HG02588 (cell line): ENCODE results near the gene RSPH3.
"Not testable (repeated sequence)": the region's sequence is repeated elsewhere in the genome, so short reads cannot be mapped to it uniquely, and the experiment has no call there.

Source experiments
- ATAC-seq: cut with Tn5 transposase; IDR thresholded peaks from one replicate; pipeline ENCODE4 v1.9.1; 2021; ENCODE audit warnings: mild to moderate bottlenecking, moderate library complexity; ENCODE audit not compliant: unreplicated experiment

The RSPH3 gene

DNA sequence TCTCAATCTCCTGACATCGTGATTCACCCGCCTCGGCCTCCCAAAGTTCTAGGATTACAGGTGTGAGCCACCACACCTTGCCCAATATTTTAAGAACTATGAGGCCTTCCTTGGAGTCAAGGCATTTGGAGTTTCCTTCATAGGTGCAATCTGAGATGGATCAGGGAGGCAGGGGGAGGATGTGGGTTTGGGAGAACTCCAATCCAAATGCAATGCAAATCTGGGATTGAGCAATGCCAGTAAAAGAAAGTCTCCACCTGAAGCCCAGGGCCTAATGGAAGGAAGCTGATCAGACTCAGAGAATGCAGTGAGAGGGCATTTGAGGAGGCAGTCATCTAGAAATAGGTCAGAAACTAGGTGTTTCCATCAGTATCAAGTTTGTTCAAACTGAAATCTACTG lies 21.2 kb downstream of the RSPH3 start:
- ATAC-seq = no peak

DNA sequence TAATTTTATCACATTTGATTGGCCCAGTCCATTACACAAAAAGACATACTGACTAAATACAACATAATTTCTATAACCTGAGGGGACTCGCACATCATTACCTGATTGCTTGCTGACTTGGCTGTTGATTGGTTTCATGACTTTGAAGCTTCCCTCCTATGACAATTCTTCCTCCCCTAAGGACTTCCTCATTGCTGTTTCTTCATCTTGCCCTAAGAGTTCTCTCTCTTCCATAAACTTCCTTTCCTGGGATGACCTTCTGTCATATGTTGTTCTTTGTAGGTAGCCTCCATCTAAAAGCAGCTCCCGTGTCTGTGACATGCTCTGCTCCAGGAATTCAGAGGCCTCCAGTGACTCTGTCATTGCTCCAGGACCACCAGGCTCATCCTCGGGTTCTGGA lies 22.6 kb downstream of the RSPH3 start:
- ATAC-seq = no peak

DNA sequence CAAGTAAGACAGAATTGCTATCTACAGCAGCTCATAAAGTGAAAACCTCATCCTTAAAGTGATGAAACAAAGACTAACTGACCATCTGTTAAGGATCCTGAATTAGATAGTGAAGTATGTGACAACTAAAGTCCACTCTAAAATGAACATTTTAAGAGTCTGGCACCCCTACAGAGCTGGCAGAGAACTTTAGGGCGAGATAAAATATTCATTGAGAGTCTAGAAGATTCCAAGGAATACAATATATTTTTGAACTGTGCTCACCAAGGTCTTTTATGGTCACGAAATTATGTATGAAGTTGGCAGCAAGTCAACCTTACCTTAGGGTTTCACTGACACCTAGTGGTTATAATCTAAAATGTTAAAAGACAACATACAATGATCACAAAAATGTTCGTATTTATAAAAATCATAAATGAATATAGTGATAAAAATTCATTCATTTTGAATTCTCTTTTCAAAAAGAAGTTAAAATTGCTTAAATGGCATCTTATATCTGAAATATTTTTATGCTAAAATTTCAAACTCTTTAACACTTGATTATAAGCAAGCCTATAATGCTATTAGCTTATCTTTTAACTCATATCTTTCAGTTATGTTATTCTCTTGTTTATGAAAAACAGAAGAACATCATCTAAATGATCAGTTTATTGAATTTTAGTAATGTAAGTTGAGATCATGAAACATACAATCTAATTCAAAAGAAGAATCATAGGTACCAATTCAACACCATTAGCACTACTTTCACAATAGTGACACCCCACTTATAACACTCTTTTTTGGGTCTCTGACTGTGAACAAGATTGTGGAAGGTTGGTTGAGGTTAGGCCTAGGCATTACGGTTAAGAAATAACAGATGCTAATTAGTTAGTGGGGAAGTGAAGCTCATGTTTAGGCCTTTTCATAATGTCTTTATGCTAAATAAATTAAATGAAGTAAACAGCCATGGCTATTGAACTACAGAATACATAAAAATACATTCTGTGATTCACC lies 27.5 kb downstream of the RSPH3 start:
- ATAC-seq = no peak

DNA sequence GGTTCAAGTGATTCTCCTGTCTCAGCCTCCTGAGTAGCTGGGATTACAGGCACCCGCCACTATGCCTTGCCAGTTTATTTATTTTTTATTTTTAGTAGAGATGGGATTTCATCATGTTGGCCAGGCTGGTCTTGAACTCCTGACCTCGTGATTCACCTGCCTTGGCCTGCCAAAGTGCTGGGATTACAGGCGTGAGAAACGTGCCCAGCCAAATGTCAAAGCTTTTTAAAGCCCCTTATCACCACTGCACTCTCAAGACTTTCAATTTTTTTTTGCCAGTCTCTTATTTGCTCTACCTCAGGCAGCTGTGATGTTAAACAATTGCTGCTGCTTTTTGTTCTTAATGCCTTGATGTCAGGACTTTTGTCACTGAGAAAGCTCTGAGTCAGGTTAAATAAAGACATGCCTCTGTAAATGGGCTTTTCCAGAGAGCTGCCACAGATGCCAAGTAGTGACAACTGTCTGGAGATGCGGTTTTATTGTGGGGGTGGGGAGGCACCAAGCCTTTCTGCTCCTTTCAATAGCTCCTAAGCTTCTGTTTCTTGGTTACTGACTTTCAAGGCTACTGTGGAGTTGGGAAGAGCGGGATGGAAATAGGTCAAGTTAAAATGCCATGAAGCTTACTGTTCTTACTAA lies 29.2 kb downstream of the RSPH3 start:
- ATAC-seq = no peak

DNA sequence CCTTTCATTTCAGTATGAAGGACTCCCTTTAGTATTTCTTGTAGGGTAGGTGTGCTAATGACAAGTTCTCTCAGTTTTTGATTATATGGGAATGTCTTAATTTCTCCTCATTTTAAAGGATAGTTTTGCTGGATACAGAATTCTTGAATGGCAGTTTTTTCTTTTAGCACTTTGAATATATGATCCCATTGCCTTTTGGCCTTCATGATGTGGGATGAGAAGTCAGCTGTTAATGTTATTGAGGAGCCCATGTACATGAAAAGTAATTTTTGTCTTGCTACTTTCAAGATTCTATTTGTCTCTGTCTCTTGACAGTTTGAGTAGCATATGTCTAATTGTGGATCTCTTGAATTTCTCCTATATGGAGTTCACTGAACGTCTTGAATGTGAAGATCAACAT lies 30.9 kb downstream of the RSPH3 start:
- no peak for ATAC-seq

DNA sequence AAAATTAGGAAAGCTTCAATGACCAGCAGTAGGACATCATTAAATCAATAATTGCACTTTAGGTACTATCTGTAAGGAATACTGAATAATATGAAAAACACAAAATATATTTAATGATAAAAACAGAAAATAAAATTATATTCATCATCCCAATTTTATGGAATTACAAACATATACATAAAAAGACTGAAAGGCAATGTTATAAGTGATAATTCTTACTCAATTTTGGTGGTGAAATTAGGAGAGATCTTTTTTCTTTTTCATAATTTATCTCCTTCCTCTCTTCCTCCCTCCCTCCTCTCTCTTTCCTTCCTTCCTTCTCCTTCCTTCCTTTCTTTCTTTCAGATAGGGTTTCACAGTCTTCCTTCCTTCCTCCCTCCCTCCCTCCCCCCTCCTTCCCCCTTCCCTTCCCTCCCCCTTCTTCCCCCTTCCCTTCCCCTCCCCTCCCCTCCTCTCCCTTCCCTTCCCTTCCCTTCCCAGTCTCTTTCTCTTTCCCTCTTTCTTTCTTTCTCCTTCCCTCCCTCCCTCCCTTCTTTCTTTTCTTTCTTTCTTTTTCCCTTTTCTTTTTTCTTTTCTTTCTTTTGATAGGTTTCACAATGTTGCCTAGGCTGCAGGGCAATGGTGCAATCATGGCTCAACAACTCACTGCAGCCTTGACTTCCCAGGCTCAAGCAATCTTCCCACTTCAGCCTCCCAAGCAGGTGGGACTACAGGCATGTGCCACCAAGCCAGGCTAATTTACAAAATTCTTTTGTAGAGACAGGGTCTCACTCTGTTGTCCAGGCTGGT lies 36.8 kb downstream of the RSPH3 start:
- ATAC-seq = no peak

DNA sequence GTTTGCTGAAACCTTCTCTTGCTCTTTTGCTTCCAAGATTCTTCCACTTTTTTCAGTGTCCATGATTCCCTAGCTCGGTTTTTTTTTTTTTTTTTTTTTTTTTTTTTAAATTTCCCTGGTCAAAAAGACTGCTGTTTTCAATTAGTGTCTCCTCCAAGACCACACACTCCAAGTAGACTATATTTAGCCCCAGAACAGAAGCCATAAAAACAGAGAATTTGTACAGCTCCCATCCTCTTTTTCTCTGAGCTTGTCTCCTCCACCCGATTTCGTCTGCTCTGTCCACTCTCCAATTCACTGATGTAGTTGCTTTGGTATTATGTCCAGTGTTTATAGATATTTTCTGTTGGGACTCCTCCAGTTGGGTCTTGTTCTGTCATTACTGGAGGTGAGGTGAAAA lies 37.6 kb downstream of the RSPH3 start:
- no peak for ATAC-seq

DNA sequence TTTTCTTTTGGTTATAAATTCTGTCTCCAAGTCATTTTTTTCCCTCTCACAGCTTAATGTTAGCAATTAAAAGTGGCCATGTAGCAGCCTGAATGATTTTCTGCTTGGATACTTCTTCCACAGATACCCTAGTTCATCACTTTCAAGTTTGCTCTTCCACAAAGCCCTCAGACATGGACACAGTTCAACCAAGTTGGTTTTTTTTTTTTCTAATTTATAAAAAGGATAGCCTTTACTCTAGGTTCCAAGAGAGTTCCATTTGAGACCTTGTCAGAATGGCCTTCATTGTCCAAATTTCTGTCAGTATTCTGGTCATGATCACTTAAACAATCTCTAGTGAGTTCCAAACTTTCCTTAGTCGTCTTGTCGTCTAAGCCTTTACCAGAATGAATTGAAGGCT lies 40.0 kb downstream of the RSPH3 start:
- ATAC-seq = no peak

DNA sequence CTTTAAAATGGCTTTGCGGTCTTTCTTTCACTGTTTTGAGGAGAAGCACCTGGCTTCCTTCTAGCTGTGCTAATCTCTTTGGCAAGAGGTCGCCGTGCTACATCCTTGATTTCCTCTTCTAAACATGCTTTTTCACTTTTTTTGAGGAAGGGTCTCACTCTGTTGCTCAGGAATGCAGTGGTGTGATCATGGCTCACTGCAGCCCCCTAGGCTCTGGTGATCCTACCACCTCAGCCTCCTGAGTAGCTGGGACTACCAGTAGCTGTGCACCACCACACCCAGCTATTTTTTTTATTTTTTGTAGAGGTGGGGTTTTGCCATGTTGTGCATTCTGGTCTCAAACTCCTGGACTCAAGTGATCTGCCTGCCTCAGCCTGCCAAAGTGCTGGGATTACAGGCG lies 40.5 kb downstream of the RSPH3 start:
- no peak for ATAC-seq

DNA sequence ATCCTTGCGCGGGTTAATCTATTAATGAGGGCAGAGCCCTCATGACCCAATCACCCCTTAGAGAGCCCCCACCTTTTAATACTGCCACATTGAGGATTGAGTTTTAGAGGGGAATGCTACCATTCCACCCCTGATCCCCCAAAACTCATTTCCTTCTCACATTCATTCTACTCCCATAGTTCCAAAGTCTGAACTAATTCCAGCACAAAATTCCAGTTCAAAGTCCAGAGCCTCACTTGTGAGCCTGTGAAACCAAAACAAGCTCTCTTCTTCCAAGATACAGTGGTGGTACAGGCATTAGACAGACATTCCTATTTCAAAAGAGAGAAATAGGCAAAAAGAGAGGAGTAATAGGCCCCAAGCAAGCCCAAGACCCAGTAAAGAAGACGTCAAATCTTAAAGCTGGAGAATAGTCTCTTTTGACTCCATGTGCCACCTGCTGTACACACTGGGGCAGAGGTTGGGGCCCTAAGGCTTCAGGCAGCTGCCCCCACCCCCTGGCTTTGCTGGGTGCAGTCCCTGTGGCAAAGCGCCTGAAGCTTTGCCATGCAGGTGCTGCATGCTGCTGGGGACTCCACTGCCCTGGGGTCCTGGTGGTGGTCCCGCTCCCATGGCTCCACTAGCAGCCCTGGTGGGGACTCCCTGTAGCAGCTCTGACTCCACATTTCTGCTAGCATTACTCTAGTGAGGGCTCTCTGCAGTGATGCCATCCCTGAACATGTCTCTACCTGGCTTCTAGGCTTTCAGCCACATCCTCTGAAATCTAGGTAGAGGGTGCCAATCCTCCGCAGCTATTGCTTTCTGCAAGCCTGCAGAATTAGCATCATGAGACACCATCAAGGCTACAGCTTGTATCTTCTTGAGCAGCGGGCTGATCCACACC lies 41.3 kb downstream of the RSPH3 start:
- ATAC-seq = no peak

DNA sequence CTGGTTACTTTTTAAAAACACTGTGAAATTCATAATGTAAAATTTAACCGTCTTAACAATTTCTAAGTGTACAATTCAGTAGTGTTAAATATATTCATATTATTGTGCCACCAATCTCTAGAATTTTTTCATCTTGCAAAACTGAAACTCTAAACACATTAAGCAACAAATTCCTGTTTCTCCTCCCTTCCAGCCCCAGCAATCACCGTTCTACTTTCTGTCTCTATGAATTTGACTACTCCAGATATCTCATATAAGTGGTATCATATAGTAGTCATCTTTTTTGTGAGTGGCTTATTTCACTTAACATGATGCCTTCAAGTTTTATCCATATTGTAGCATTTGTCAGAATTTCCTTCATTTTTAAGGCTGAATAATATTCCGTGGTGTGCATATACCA lies 44.7 kb downstream of the RSPH3 start:
- ATAC-seq = no peak

DNA sequence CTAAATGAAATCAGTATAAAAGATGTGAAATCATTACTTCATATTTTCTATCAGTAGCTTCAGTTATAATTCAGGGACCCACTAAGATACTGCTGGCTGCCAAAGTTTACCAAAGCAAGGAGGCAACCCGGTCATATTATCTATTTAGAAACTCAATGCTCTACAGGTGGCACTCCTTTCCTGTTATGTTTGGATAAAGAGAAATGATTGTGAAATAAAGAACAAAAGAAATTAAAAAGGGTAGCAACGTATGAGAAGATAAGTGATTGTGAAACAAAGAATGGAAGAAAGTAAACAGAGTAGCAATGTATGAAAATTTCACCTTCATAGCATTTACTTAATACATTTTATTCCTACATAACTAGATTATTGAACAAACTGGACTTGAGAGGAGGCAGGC lies 45.2 kb downstream of the RSPH3 start:
- no peak for ATAC-seq

DNA sequence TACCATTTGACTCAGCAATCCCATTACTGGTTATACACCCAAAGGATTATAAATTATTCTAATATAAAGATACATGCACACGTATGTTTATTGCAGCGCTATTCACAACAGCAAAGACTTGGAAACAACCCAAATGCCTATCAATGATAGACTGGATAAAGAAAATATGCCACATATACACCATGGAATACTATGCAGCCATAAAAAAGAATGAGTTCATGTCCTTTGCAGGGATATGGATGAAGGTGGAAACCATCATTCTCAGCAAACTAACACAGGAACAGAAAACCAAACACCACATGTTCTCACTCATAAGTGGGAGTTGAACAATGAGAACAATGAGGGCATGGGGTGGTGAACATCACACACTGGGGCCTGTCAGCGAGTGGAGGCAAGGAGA lies 48.0 kb downstream of the RSPH3 start:
- ATAC-seq = not testable (repeated sequence)

DNA sequence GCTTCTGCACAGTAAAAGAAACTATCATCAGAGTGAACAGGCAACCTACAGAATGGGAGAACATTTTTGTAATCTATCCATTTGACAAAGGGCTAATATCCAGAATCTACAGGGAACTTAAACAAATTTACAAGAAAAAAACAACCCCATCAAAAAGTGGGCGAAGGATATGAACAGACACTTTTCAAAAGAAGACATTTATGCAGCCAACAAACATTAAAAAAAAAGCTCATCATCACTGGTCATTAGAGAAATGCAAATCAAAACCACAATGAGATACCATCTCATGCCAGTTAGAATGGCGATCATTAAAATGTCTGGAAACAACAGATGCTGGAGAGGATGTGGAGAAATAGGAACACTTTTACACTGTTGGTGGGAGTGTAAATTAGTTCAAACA lies 48.4 kb downstream of the RSPH3 start:
- not testable (repeated sequence) for ATAC-seq

DNA sequence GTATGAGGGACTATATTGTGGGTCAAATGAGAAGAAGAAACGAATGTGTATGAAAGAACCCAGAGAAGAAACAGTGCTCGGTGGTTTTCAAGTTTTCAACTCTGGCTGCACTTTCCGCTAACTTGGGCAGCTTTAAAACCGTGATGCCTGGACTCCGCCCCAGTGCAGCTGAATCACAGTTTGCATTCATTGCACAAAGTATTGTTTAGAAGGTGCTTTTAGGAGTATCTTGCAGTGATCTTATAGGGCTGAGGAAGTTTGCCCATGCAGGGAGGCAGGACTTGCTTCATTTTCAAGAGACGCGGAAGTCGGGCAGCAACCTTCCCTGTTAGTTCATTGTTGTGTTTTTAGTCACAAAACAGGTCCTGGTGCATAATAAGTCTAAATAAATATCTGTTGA lies 52.7 kb downstream of the RSPH3 start:
- no peak for ATAC-seq

DNA sequence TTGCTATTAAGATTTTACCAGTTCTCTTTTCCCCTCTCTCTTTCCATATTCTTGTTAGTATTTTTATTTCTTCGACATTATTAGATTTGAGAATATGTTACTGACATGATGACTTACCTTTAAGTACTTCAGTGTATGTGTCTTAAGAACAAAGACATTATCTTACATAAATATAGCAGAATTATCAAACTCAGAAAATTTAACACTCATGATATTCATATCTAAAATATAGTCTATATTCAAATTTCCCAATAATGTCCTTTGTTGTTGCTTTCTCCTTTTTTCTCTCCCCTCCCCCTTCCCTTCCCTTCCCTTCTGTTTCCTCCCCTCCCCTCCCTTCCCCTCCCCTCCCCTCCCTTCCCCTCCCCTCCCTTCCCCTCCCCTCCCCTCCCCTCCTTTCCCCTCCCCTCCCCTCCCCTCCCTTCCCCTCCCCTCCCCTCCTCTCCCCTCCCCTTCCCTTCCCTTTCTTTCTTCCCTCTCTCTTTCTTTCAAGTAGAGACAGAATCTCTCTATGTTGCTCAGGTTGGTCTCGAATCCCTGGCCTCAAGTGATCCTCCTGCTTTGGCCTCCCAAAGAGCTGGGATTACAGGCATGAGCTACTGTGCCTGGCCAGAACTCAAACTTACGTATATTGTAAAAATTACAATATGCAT lies 56.5 kb downstream of the RSPH3 start:
- ATAC-seq = no peak

DNA sequence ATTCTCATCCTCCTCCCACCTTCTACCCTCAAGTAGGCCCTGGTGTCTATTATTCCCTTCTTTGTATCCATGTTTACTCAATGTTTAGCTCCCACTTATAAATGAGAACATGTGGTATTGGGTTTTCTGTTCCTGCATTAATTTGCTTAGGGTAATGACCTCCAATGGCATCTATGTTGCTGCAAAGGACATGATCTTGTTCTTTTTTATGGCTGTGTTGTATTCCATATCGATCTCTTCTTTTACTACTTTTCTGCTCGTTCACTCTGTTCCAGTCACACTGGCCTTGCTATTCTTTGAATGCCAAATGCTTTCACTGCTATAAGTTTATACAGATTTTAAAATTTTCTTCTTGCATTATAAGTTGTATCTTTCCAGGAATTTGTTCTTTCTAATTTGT lies 57.7 kb downstream of the RSPH3 start:
- no peak for ATAC-seq

DNA sequence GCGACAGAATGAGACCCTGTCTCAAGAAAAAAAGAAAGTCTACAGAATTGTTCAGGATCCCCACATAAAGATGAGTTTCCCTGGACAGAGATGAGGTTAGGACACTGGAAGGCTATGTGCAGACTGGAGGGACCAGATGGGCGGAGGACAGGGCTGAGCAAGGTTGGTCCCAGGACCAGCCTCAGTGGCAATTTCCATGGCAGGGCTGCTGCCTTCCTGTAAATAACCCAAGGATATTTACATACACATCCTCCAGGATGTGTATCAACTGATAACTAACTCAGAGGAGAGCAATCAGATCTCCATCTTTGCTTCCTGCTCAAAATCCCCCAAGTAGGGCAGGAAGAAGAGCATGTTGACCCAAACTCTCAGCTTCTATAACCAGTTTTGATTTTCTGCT lies 58.8 kb downstream of the RSPH3 start:
- no peak for ATAC-seq

DNA sequence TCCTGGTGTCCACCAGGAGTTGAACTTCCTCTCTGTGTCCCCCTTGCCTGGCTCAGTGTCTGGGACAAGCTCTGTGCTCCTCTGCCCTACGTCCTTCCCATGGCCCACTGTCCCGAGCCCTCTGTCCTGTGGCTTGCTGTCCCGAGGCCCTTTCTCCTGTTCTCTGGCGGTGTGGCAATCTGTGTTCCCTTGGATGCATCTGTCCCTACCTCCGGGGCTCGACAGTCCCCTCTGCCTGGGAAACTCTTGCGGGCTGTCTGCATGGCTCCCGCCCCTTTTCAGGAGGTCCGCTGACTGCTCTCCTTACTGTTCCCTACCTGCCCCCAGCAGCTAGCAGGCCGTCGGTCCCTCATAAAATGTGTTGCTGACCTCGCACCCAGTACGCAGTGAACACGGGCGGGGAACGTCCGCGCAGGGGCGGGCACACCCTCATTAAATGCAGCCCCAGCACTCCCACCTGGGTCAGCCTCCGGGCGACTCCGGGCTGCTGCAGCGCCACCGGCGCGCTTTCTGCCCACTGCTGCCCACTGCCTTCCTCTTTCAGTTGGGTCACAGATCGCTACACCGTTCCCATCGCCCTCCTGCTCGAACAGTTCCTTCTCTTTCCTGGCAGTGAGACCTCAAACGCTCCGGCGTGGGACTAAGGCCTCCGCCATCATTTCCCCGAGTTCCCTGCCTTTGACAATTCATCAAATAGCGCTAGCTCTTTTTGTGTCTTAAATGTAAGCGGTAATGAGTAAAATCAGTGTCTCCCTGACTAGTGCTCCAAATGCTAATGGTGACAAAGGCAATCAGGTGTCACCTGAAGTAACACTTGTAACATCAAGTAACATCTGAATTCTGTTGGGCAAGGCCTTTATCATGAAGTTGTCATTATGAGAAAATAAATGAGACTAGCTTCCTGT lies 60.5 kb downstream of the RSPH3 start:
- ATAC-seq = no peak
